Measurements from ENCODE around the gene FAM241A. TPM values are rescaled to one million over a fixed set of nuclear protein-coding genes. Genes with fewer than 3 reads are reported as not detected.
A peak's percentile ranks its signal among the peaks of the same experiment; 100 is the strongest.

Gene FAM241A
- total RNA-seq, 1 donor from 2014 or later: 2.6 TPM

DNA sequence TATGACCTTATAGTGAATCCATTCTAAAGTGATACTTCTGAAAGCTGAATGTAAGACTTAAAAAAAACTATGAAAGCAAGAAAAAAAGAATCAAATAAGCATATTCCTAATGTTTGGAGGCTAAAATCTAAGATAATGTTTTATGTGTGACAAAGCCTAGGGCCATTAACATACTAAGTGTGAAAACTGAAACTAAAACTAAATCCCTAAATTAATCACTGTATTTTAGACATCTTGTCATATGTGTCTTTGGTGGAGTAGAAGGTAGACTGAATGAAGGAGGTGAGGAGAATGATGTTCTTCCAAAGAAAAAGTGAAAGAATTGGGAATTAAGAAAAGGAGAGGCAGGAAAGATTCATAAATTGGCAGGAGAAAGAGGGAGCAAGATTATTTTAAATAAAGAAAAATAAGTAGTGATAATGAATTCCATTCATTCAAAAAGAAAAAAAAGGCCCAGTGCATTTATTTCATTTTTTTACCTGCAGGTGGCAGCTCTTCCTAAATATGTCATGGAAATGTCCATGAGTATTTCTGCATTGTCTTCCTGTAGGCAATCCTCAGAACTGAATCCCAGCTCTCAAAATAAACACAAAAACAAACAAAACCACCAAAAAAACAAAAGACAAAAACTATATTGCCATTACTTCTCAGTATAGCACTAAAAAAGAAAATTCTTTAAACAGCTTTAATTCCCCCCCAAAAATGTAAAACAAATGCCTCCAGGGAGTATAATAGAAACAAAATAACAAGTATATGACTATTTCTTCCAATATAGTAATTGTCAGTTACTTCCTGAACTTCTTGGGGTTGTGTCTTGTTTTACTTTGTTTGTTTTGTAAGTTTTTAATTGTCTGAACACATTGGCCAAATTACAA lies 69.4 kb downstream of the FAM241A start:
- no peak for DNase-seq (ENCODE audit: low spot score)

DNA sequence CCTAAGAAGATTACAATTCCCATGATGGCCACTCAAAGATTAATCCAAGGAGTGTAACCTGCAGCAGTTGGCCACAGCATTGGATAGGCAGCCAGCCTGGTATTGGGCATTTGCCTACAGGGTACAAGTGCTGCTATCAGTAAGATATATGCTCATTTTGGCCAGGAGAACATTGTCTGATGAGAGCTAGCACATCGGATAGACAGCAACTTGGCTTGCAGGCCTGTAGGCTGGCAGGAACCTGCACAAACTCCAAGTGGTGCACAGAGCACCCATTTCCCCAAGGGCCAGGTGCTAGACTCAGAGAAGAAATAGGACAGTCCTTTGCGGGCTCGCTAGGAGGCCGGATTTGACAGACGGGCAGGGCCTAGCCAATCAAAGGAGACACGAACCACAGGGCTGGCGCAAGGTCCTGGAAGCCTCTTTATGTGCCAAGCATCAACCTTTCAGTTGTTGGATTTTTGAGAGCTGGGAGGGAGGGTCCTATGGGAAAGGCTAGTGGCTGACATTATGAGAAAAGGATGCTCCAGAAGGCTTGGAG lies 74.6 kb downstream of the FAM241A start:
- no peak for DNase-seq (ENCODE audit: low spot score)

DNA sequence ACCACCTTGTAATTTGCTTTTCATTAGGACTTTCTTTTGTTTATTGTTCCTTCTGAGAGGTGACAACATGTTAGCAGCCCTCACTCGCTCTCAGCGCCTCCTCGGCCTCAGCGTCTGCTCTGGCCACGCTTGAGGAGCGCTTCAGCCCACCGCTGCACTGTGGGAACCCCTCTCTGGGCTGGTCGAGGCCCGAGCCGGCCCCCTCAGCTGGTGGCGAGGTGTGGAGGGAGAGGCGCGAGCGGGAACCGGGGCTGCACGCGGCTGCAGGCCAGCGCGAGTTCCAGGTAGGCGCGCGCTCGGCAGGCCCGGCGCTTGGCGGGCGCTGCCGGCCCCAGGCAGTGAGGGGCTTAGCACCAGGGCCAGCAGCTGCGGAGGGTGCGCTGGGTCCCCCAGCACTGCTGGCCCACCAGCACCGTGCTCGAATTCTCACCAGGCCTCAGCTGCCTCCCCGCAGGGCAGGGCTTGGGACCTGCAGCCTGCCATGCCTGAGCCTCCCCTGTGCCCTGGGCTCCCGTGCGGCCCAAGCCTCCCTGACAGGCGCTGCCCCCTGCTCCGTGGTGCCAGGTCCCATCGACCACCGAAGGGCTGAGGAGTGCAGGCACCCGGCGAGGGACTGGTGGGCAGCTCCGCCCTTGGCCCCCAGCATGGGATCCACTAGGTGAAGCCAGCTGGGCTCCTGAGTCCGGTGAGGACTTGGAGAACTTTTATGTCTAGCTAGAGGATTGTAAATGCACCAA lies 77.1 kb downstream of the FAM241A start:
- DNase-seq (ENCODE audit: low spot score): no peak

DNA sequence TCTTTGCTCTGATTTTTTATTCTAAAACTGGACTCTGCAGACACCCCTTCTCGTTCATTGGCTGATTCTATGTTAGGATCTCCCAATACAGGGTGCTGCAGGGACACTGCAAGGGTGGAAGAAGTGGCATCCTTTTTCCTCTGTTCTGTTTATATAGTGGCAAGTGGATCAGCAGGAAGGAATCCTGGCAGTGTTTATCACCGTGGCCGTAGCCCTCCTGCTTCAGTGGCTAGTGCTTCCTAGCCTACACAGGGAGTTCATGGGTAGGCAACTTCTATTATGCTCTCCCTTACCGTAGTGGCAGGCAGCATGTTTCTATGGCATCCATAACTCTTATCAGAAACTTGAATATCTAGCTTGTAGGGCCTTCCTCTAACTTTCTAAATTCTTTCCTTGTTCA lies 79.9 kb downstream of the FAM241A start:
- no peak for DNase-seq (ENCODE audit: low spot score)

DNA sequence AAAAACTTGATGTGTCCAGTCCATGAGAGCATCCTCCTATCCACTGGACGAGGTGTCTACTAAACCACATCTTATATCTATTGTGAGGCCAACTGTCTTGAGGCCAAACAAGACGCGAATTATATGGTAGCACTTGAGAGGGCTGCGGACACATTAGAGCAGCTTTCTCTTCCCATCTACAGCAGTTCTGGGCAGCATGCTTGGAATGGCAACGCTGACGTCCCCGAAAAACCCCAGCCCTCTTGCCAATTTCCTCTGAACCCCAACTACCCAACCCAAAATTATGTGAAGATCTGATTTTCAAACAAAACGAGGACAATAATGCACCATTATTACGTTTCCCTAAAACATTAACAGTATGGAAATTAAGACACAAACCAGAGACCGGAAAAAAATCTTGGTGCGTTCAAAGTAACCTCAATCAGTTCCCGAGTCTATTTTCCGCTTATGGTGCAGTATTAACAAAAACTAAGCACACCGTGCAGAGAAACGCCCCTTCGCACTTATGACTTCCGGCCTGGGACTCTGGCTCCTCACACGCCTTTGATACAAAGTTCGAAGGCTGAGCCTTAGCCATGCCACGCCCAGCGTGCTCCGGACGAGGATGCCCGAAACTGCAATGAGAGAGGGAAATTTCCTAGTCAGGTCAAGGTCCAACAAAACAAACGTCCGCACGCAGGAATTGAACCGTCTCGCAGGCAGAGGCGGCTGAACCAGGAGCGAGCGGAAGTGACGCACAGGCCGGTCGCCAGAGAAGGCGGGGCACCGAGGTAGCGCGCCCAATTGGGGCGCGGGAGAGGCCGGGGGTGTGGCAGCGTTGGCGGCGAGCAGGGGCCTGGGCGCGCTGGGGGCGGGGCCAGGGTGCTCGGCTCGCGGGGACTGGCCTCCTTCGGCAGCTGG lies 85.9 kb downstream of the FAM241A start:
- DNase-seq (ENCODE audit: low spot score): peak; percentile 98

DNA sequence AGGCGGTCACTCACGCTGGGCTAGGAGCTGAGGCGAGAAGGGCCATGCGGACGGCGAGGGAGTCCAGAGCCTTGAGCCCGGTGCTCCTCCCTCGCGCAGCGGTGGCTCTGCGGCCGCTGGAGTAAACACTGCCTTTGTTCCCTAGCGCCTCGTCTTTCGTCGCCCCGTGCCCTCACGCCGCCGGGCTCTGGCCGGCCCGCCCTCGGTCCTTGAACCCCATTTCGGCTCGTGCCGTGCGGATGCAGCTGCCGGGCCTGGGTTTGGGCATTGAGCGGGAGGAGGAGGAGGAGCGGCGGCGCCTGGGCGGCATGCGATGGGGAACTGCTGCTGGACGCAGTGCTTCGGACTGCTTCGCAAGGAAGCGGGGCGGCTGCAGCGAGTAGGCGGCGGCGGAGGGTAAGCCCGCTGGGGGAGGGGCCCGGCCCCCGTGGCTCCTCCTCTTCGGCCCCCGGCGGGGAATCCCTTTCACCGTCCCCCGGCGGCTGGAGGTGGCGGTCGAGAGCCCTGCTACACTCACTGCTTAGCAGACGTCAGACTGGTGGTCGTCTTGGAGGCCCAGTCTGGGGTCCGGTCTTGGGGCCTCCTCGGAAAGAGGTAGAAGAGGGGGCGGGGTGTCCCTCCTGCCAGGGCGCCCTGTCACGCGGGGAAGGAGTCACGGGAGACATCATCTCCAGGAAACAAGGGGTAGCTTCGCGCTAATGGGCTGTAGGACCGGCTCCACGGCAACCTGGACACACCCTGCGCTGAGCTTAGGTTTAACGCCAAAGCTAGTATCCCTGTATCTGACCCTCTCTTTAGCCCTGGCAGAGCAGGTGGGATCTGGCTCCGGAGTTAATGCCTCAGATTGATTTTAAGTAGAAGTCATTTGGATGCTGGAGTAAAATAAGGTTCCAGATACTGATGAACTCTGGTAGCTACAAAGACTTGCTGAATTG lies 86.8 kb downstream of the FAM241A start, which contains the start of gene AP1AR:
Gene AP1AR (plus strand): TSS at position 9 of the 935 bp plus-strand sequence. CDS start 305 bp downstream, at position 314.
- DNase-seq (ENCODE audit: low spot score): peak; percentile 72

DNA sequence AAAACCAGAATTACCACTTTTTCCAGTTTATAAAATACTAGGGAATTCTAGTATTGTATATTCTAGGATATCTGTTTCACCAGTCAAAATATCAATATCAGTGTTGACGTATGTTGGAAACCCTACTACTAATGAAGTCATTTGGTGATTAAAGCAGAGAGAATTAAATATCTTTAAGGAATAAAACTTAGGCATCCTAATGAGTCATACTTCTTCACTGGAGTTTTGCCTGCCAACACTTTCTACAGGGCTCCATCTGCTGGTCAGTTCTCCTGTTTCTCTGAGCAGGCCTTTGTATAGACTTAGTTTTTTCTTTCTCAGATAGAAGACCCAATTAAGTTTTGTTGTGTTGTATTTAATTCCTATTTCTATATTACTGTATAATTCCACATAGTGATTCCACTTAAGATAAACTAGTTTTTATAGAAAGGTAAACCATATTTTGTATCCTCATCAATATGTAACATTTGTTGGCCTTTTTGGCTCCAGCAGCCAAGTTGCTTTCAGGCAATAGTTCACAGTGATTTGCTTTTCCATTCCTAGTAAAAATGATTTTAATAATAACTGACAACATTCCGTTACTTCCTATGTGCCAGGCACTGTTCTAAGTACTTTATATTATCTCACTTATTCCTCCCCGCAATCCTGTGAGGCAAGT lies 89.8 kb downstream of the FAM241A start:
- peak; percentile 80 for DNase-seq (ENCODE audit: low spot score)

DNA sequence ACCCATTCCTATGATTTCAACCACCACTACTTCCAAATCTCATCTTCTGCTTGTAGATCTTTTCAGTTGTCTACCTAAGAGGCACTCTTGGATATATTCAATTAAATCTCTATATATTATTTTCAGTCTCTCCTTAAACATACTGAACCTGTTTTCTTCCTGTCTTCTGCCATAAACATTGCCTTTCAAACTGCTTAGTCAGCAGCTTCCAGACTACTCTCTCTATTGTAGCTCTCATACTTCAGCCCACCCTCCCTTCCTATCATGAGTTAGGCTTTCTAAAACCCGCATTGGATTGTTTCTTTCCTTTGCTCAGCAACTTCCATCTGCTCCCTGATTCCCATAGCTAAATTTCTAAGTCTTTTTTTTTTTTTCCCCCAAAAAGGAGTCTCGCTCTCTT lies 90.8 kb downstream of the FAM241A start:
- no peak for DNase-seq (ENCODE audit: low spot score)

DNA sequence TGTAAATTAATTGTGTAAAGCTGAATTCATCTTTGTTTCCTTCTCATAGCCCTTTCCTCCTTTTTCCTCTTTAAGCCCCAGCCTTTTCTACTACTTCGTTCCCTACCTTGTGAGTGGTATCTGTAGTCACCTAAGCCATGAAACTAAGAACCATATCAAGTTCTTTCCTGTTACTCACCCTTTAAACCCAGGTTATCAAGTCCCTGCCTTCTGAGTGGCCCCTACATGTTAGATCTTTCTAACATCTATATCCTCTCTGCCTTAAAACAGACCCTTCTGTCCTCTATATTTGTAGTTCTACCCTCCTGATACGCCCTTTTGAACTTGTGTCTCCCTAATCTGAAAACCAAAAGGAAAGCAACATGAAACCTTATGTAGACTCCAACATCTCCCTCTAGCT lies 93.6 kb downstream of the FAM241A start:
- DNase-seq (ENCODE audit: low spot score): no peak

Other genes with a start within 250 kb of the FAM241A start
- gene AP1AR, start 86.3 kb downstream of the FAM241A start, total RNA-seq: 26.1 TPM
- gene TIFA, start 140.4 kb downstream of the FAM241A start, total RNA-seq: 9.6 TPM
- 21.3 TPM for gene ALPK1, start 151.9 kb downstream of the FAM241A start, total RNA-seq